HTERT RPE-1 (cell line): ENCODE results near the gene MXD4.

ENCODE experiments used
- in situ Hi-C: fragments of 300-500 bp; cut with MboI; formaldehyde crosslinking; loops from 4 replicates; pipeline ENCODE4 v1.14.3; 2020; ENCODE audit warnings: low sequenced_read_pairs

MXD4 gene

DNA sequence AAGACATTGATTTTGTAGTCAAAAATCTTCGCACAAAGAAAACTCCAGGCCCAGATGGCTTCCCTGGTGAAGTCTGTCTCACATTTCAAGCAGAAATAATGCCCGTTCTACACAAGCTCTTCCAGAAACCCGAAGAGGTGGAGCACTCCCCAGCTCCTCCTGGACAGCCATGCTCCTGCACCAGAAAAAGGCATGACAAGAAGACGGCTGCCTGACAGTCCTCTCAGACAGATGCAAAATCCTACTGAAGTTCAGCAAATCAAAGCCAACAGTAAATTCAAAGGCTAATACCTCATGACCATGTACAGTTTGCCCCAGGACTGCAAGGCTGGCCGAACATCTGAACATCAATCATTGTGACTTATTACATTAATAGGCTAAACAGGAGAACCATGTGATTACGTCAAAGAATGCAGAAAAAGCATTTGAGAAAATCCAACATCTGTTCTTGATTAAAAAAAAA lies 30.8 kb upstream of the MXD4 start:
- in situ Hi-C loops = no loop called here

DNA sequence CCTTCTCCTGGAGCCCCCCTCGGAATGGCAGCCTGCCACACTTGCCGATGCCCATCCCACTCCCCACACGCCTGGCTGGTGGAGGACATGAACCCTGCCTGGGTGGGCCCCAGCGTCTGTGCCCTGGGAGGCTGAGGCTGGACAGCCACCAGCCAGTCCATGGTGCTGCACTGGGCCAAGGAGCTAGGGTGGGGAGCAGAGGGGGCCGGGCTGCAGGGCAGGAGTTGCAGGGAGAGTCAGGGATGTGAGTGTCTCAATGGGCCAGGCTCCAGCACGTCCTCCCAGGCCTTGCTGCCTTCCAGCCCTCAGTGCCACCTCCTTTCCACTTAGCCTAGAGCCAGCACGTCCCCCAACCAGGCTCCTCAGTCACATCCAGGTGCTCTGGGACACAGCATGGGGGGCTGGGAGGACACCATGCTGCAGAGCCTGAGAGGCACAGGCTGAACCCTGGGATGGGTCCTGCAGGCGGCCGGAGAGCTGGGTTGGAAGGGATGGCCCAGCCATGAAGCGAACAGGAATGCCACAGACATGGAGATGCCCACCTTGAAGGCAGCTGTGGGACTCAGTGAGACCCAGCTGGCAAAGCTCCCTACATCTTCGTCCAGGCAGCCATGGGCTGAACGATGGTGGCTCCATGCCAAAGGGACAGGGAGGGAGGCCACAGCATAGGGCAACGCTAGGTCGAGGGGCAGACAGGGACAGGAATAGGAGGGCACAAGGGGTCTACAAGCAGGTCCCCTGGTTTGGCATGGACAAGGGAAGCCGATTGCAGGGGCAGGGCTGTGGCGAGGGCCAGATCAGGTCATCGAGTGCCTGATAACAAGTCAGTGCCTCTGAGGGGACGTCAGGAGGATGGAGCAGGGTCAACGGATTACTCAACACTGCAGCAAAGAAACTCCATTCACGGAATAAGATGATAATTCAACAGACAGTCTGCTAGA lies 30.1 kb upstream of the MXD4 start:
- in situ Hi-C loops = no loop called here

DNA sequence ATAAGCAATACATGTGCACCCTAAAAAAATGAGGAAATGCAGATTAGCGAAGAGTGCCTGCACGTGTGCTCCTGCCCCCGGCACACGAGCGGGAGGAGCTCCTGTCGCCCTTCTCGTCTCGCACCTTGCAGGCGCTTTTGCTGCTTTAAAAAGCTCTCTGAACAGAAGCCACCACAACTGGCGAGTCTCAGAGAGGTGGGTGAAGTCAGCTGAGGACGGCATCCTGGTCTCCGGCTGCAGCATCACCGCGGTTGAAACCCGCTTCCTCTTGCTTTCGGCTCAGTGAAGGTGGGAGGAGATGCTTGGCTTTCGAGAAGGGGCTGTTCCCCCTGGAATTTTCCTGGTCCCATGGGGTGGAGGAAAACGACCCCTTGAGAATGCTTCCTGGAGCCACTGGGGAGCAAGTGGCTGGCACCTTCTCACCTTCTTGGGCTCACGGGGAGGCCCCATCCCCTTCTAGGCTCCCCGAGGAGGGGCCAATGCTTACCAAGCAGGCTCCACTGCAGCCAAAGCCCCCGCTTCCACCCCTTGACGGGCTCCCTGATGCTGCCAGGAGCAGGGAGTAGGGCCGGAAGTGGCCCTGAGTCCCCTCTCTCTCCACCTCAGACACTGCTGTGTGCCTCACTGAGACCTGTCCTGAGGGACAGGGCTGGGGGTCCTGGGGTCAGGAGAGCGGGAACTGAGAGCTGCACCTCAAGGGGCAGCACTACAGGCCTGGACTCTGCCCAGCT lies 29.2 kb upstream of the MXD4 start:
- in situ Hi-C loops = no loop called here

DNA sequence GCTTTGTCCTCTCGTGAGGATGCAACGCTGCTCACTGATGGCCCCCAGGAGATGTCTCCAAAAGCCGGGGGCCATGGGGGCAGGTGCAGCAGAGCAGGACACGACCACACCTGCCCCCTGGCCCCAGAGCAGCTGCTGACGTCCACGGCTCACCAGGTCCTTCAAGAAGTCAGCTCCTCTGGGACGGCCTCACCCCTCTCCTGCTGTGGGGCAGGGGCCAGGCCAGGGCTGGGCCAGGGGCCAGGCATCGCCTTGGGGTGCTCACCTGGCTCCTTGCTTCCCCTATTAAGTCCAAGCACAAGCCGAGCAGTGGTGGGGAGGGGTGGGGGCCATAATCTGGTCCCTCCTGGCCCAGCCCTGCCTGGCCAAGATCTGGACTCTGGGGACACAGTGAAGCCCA lies 28.6 kb upstream of the MXD4 start:
- in situ Hi-C loops = no loop called here

DNA sequence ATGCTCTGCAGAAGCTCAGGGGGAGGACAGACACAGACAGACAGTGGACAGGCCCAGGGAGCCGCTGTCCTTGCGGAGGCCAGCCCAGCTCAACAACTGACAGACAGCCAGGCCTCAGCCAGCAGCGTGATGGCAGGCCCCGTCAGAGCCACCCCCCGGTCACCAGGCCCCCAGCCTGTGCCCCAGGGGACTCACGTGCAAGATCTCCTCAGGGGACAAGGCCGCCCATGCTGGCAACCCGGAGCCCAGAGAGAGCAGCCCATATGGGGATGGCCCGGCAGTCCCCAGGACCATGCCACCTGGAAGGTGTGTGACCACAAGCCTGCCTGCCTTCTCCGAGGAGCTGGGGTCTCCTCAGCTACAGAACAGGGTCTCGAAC lies 28.0 kb upstream of the MXD4 start:
- in situ Hi-C loops = no loop called here

DNA sequence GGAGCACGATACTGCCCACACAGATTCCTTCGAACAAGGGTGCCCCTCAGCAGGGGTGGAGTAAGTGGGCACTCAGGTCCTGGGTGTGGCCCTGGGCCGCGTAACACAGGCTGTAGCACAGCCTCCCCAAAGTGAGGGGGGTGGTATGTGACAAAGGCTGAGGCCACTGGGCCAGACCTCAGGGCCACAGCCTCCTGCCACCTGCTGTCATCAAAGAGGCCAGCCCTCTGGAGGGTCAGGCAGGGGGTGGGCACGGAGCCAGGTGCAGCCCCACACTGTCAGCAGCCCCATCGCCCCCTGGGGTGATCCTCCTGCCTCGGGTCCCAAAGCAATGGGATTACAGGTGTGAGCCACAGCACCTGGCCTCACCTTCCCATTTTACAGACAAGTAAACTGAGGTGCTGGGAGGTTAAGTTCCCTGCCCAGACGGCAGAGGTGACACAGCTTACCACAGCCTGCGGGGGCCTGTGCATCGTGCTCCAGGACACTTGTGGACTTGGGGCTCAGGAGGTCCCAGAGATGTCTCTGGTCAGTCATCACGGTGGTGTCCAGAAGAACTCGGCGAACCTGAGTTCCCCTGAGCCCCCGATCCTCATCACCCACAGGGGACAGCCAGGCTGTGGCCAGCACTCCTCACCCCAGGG lies 27.5 kb upstream of the MXD4 start:
- in situ Hi-C loops = no loop called here

DNA sequence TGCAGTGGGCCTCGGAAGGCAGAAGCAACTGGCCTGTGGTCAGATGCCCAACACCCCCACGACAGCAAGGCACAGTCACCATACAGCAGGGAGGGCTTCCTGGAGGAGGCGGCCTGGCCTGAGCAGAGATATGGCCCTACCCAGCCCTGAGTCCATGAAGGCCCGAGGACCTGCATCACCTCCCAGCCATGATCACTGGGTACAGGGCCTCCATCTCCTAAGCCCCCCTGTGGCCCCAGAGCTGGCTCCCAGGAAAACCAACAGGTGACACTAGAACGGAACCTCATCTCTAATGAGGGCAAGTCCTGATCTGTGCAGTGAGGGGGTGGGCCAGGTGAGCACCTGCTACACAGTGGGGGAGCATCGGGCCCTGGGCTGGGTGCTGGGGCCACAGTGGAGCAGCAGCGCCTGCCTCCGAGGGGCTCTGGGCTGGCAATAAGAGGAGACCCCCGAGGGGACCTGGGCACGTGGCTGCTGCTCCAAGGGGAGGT lies 26.2 kb upstream of the MXD4 start:
- in situ Hi-C loops = no loop called here

DNA sequence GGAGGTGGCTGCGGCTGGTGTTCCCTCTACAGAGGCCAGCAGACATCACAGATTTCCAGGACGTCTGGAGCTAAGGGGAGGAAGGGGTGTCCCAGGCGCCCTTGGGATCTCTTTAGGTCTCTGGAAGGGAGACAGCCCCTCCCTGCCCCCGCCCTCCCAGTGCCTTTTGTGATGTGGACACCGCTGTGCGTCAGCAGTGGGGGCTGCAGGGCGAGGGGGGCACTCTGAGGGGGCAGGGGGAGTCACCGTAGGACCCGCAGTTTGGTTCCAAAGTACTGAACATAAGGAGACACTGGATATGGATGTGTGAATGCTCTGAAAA lies 25.6 kb upstream of the MXD4 start:
- in situ Hi-C loops = no loop called here

DNA sequence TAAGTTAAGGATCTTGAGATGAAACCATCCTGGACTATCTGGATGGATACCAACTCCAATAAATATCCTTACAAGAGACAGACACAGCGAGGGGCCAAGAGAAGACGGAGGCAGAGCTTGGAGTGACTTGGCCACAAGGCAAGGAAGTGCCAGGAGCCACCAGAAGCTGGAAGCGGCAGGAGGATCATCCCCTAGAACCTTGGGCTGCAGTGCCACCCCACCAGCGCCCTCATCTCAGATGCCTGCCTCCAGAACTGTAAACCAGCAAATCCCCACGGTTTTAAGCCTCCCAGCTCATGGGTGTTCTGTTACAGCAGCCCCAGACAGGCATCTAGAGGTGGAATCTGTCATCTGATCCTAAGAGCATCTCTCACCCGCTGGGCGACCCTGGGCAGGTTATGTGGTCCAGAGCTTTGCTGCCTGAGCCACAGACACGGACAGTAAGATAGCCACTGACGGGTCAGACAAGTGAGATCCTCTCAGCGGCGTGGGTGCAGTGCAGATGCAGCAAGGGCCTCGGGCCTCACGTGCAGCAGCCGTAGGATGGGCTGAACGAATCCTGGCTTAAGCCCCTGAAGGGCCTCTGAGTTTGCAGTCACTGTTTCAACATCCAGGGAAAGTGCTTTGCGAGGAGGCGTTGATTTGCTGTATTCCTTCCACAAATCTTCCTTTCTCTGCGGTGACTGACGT lies 25.1 kb upstream of the MXD4 start:
- in situ Hi-C loops = no loop called here

DNA sequence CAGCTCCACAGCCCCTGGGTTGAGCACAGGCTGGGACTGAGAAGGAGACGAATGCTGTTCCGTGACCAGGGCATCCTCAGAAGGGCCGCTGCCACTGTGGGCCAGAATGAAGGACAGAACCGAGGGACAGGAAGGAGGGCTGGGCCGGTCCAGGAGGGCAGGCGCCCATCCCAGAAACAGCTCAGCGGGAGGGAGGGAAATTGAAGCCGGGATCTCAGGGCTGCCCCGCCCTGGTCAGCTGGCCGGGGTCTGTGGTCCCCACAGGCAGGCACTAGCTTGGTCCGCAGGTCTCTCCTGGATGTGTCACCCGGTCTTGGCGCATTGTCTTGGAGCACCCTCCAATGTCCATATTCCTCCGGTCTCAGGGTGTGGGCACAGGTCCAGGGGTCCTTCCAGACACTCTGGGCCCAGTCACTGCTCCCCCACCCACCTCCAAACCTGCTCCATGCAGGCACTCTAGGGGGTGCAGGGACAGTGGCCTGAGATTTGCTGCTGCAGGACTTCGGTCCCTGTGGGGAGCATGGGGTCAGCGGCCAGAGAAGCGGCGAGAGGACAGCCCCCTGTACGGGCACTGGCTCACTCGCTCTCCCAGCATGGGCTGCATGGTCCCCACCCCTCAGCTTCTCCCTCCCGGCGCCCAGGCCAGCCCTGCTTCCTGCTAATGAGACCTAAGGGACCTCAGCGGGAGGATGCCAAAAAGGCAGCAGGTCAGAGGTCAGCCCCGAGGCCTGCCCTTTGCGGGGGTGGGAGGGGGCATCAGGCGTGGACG lies 23.9 kb upstream of the MXD4 start:
- in situ Hi-C loops = no loop called here

DNA sequence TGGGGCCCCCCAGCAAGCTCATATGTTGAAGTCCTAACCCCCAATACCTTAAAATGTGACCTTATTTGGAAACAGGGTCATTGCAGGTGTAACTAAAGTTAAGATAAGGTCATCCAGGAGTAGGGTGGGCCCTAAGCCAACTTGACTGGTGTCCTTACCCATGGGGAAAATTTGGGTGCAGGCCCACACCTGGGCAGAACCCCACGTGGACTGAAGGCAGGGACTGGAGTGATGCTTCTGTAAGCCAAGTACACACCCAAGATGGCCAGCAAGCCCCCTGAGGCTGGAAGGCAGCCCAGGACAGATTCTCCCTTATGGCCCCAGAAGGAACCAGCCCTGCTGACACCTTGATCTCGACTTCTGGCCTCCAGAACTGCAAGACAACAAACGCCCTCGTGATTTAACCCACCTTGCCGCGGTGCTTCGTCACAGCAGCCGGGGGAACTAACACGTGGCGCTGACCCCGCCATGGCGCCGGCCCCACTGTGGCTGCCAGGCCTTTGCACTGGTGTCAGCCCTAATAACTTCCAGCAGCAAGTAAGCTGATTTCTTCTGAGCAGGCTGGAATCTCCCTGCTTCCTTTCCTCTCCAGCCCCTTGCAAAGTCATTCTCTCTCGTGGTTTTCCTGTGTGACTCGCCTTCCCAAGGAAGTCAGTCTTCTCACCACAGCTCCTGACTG lies 23.2 kb upstream of the MXD4 start:
- in situ Hi-C loops = no loop called here

DNA sequence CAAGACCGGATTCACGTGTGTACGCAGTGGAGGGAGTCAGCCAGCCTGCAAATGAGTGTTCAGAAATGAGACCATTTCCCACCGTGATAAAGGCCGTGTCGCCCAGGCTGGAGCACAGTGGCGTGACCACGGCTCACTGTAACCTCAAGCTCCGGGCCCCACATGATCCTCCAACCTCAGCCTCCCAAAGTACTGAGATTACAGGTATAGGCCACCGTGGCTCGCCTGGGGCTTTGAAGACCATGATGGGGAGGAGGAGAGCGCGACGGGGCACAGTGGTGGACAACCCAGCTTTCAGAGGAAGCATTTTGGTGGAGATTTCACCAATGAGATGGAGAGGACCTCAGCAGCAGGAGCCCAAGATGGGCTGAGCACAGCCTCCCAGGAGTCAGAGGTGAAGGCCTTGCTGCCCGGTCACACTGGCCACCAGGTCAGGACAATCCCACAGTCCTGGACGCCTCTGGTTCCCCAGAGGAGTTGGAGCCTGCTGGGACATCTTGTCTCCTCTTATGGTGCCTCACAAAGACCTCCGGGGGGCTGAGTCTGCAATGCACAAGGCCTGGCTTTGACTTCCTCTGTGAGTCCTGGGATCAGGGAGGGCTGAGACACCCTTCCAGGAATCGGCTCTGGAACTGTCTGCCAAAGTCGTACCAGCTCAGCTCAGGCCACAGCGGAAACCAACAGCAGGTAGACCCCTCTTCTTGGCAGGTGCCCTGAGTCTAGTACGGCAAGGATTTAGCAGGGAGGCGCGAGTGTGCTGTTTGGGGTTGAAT lies 22.4 kb upstream of the MXD4 start:
- in situ Hi-C loops = no loop called here

DNA sequence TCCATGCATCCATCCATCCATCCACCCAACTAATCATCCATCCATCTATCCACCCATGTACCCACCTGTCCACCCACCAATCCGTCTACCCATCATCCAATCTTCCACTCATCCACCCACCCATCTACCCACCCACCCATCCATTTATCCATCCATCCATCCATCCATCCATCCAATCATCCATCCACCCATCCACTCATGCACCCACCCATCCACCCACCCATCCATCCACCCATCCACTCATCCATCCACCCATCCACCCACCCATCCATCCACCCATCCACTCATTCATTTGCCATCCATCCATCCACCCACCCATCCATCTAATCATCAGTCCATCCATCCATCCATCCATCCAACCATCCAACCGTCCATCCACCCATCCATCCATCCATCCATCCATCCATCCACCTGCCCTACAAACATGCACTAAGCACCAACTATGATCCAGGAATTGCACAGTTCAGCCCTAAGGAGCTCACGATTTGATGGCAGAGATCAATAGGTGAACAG lies 21.3 kb upstream of the MXD4 start:
- in situ Hi-C loops = no loop called here

DNA sequence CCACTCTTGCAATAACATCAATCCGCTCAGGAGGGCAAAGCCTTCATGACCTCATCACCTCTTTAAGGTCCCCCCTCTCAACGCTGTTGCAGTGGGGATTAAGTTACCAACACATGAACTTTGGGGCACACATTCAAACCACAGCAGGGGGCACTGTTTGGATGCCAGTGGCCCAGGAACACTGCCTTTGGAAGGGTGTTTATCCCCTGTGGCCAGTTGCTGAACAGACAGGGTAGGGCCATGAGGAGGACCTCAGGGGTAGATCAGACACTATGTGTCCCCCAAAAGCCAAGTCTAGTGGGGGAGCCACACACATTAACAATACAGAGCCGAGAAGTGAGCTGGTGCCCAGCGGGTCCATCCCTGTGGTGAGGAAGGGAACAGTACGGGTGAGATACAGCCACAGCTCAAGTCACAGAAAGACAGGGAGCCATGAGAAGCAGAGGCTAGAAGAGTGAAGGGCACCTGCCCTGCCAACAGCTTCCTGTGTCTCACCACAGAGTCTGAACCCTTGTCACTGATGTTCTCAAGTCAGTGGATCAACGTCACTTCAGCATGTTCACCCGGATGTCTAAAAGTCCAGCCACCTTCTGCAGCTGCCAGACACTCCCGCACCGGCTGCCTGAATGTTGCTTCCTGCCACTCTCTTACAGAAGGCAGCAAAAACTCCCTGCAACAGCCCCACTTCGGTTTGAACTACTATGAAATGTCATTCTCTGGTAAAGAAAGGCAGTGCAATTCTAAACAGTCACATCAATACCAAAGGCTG lies 19.9 kb upstream of the MXD4 start:
- in situ Hi-C loops = no loop called here

DNA sequence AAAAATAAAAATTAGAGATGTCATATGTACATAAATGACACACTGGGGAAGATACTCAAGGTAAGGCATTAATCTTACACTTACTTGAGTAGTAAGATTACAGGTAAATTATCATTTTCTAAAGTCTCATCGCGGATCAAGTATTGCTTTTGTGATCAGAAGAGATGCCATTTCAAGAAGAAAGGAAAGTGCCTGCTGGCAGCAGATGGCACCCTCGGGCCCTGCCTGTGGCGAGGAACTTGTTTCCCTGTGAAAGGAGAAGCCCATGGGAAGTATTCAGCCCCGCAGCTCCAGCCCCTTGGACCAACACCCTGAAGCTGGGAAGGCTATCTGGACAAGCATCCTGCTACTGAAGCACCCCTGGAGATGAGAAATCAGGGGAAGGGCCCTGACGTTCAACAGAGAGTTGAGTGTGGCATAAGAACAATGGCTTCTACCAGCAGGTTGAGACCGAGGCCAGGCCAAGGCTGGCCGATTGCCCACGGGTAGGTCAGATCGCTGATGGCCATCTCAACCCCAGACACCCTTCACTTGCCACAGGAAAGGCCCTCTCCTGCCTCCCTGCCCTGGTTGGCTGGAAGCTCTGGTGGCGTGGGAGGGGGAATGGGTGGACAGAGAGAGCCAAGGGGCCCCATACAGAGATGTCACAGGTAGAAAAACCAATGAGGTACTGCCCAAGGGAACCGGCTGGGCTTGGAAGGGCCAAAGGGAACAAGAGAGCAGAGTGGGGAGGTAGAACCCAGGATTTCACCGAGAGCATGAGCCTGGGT lies 18.8 kb upstream of the MXD4 start:
- in situ Hi-C loops = no loop called here

DNA sequence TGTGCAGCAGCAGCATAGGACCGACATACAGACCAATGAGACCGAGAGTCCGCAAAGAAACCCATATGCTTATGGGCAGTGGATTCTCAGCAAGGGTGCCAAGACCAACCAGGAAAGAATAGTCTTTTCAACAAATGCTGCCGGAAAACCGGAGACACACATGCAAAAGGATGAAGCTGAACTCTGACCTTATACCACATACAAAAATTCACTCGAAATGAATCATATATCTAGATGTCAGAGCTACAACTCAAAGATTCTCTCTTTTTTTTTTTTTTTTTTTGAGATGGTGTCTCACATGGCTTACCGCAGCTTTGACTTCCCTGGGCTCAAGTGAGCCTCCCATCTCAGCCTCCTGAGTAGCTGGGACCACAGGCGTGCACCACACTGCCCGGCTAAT lies 16.0 kb upstream of the MXD4 start:
- in situ Hi-C loops = no loop called here

DNA sequence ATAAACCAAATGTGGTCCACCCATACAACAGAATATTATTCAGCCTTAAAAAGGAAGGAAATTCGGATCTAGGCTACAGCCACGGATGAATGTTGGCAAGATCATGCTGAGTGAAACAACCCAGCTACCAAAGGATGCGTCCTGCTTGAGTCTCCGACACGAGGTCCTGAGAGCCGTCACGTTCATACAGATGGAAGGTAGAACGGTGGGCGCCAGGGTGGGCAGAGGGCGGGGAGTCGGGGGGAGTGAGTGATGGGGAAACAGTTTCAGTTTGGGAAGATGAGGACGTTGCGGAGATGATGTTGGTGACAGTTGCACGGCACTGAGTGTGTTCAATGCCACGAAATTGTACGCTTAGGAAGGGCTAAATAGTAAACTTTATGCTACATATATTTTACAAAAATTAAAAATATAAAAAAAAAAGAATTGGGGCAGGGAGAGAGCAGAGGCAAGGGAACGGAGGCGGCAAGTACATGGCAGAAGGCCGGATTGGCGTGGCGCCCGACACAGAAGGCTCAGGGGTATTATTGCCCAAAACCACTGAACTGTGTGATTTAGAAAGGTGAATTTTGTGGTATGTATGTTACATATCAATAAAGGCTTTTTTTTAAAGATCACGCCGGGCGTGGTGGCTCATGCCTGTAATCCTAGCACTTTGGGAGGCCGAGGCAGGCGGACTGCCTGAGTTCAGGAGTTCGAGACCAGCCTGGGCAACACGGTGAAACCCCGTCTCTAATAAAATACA lies 14.8 kb upstream of the MXD4 start:
- in situ Hi-C loops = no loop called here
